Neural cell (in vitro differentiated cells): ENCODE data around the gene ACVR1B.

Source experiments
- EZH2 ChIP-seq: fragments of 200-600, 300-800 bp; shearing (Covaris generic), sonication (generic); IDR thresholded peaks from 2 replicates; pipeline ENCODE4 v1.6.1; 2014; ENCODE audit warnings: antibody characterized with exemption, low read length, borderline replicate concordance, mild to moderate bottlenecking; ENCODE audit not compliant: insufficient read depth, poor library complexity, severe bottlenecking
- MXI1 ChIP-seq: fragments of 450-650 bp; conservative IDR thresholded peaks from 2 replicates; pipeline ENCODE4 v1.6.1; 2014; ENCODE audit warnings: antibody characterized with exemption, mild to moderate bottlenecking; ENCODE audit not compliant: poor library complexity, severe bottlenecking
- POLR2AphosphoS5 ChIP-seq: IDR thresholded peaks from 2 replicates; pipeline ENCODE4 v1.6.1; 2012
- RAD21 ChIP-seq: fragments of 450-650 bp; conservative IDR thresholded peaks from 2 replicates; pipeline ENCODE4 v1.6.1; 2014; ENCODE audit warnings: antibody characterized with exemption, mild to moderate bottlenecking, moderate library complexity
- TAF1 ChIP-seq: IDR thresholded peaks from 2 replicates; pipeline ENCODE4 v1.6.1; 2012; ENCODE audit warnings: low read depth
- TF ChIP-seq, protein P1 (sequence below): fragments of 450-650 bp; IDR thresholded peaks from 2 replicates; pipeline ENCODE4 v1.5.1; 2014; ENCODE audit warnings: antibody characterized with exemption, mild to moderate bottlenecking, moderate library complexity; ENCODE audit not compliant: poor library complexity, severe bottlenecking

DNA sequence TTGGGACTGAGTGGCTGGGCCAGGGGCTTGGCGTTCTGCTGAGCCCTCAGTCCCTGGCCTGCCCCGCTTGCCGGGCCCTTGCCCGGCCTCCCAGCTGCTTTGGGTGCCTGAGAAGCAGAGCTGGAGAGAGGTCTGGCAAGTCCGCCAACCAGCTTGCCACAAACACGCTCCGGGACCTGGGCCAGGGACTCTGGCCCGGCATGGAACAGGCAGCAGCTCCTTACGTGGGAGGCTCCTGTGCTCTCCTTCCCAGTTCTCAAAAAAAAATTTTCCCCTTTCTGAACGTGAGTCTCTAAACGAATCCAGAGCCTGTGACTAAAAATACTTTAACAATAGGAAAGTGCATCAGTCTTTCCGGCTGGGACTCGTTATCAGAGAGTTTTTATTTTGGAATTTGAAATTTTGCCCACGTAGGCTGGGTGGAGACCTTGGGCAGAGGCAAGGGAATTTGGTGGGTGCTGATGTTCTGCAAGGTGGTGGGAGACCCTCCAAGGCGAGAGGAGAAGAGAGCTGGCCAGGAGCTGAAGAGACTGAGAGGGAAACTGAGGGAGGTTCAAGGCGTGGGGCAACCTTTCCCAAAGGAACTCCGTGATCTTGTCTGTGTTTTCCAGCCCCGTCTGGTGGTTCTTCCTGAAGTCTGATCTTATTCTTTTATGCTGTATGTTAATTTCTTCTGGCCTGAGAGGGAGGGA, 92.9 kb downstream of the ACVR1B start:
- TF ChIP-seq, protein P1, sequence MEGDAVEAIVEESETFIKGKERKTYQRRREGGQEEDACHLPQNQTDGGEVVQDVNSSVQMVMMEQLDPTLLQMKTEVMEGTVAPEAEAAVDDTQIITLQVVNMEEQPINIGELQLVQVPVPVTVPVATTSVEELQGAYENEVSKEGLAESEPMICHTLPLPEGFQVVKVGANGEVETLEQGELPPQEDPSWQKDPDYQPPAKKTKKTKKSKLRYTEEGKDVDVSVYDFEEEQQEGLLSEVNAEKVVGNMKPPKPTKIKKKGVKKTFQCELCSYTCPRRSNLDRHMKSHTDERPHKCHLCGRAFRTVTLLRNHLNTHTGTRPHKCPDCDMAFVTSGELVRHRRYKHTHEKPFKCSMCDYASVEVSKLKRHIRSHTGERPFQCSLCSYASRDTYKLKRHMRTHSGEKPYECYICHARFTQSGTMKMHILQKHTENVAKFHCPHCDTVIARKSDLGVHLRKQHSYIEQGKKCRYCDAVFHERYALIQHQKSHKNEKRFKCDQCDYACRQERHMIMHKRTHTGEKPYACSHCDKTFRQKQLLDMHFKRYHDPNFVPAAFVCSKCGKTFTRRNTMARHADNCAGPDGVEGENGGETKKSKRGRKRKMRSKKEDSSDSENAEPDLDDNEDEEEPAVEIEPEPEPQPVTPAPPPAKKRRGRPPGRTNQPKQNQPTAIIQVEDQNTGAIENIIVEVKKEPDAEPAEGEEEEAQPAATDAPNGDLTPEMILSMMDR = no peak
- TF ChIP-seq POLR2AphosphoS5 (no peak), EZH2 (no peak), RAD21 (no peak), TAF1 (no peak), MXI1 (no peak)
